ENCODE results near the gene TPO. TPM values are rescaled to one million over a fixed set of nuclear protein-coding genes. Genes with fewer than 3 reads are reported as not detected.

The TPO gene
- polyA plus RNA-seq, 3 donors = 0.06 to 0.09 TPM; not detected in 1

DNA sequence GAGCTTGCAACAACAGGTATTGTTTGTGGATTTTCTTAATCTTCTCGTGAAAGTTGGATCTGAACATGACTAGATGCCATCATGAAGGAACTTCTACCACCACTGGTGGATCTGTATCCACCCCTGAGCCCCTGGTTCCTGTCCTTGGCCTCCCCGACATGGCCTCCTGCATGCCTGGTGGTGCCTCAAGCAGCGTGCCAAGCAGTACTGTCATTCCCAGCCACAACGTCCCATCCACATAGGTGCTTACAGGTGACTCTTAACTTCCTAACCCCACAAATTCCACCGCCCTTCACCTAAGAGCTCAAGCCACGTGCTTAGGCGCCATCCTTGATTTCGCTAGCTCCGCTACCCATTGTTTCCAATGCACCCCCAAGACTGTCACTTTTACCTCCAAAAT lies 23.1 kb downstream of the TPO start:
- no peak for DNase-seq (ENCODE audit: extremely low read depth in 1 of 11, low read depth in 9 of 11, low spot score in 4 of 11)

DNA sequence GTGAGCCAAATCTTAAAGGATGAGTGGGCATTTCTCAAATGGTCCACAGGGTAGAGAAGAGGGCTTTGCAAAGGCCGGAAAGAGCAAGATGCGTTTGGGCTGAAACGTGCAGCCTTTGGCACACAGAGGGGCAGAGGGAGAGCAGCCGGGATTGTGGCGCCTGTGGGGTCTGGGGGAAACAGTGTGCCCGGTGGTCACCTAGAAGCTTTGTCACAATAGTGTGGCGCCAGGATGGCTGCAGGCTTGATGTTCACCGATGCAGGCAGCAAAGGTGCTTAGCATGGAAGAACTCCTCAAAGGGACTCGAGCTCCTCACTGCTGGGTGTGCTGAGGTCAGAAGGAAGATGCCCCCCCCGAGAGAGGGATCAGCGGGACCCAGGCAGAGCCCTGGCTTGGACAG lies 23.8 kb downstream of the TPO start:
- no peak for DNase-seq (ENCODE audit: extremely low read depth in 1 of 11, low read depth in 9 of 11, low spot score in 4 of 11)

DNA sequence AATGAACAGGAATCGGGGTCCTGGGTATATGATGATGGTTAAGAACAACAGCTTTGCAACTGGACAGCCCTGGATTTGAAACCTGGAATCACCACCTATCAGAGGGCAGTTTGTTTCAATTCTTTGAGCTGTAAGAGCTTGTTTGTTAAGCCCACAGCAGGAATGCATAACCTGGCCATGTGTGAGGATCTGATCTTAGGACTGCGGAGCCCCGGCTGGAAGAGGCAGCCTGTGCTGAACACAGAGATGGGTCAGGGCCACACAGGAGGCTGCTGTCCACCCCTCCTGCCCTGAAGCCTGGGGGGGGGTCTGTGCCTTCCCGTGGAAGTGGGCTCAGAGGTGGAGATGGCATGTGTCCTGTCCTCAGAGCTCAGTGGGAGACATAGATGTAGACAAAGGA lies 24.3 kb downstream of the TPO start:
- no peak for DNase-seq (ENCODE audit: extremely low read depth in 1 of 11, low read depth in 9 of 11, low spot score in 4 of 11)

DNA sequence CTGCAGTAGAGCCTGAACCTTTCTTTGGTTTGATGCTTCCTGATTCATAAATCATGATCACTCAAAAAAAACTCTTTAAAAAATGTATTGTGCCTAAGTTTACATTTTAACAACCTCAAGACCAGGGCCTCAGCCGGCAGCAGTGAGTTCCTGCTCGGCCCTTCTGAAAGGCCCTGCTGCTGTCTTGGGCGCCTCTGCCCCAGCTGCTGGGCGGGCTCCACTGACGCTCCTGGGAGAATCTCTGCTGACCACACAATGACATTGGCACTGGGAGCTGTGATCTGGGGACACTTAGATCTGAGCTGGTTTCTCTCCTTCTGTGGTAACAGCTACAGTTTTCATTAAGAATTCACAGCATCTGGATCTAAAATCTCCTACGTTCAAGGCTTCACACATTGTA lies 25.7 kb downstream of the TPO start:
- no peak for DNase-seq (ENCODE audit: extremely low read depth in 1 of 11, low read depth in 9 of 11, low spot score in 4 of 11)

DNA sequence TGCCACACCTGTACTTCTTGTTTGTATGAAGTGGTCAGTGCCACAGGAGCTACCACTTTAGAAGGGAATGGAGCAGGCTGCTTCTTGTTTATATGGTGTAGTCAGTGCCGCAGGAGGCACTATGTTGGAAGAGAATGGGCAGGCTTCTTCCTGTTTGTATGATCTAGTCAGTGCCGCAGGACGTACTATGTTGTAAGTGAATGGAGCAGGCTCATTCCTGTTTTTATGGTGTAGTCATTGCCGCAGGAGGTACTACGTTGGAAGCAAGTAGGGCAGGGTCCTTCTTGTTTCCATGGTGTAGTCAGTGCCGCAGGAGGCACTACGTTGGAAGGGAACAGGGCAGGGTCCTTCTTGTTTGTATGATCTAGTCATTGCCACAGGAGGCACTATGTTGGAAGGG lies 27.3 kb downstream of the TPO start:
- no peak for DNase-seq (ENCODE audit: extremely low read depth in 1 of 11, low read depth in 9 of 11, low spot score in 4 of 11)

DNA sequence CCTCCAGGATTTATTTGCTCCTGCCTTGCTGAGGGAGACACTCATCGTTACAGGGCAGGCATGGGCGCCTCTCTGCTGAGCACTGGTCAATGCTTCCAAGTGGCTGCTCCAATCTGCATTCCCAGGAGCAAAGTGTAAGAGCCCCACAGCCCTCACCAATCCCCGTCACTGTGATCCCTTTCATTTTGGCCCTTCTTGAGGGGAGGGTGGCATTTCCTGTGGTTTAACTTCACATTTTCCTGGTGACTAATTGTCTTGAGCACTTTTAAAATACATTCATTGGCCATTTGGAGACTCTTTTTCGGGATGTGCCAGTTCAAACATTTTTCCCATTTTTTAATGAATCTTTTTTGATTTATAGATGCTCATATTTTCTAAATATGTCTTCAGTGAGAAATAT lies 33.0 kb downstream of the TPO start:
- DNase-seq (ENCODE audit: extremely low read depth in 1 of 11, low read depth in 9 of 11, low spot score in 4 of 11) = no peak

DNA sequence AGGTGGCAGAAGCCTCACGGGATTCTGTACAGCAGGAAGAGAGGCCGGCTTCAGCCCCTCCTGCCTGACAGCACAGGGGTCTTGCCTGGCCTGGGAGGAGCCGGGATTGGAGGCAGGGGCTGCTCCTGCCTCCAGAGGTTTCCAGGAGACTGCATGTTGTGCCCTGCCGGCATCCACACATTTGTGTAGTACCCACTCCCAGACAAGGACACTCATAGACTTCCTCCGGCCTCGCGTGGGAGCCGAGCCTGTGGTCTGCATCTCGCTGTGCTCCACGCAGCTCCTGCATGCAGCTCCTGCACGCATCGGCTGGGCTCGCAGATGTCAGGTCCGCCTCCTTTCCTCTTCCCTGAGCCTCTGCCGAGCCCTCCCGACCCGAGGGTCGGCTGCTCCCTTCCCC lies 34.7 kb downstream of the TPO start:
- no peak for DNase-seq (ENCODE audit: extremely low read depth in 1 of 11, low read depth in 9 of 11, low spot score in 4 of 11)

DNA sequence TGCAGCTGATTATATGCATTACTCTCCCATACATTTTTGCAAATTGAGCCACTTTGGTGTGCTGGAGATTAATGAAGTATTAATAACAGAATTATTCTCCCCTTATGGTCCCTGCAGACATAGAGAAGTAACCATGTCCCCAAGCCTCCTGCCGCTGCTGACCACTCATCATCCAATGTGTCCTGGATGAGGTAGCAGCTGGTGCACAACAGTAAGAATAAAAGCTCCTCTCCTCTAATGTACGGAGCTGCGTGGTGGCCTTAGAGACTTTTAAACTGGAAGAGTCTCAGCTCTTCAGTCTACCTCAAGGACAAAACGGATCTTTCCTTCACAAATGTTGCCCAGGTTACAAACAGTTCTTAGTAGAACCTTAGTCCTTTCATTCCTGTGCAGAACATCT lies 37.7 kb downstream of the TPO start:
- DNase-seq (ENCODE audit: extremely low read depth in 1 of 11, low read depth in 9 of 11, low spot score in 4 of 11) = no peak

DNA sequence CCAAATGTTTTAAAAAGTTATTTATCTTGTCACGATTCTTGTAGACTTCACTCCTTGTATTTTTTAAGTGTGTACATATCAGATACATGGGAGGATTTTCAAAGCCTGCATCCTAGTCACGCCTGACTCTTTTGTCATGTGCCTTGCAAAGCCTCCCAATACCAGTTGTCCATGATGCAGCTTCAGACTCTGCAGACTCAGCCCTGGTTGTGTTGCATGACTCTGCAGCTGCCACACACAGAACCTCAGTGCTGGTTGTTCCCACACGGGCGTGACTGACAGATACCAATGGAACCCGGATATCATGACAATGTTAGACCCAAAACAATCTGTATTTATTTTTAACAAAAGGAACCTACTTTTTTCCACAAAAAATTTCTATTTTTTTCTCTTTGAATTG lies 38.2 kb downstream of the TPO start:
- no peak for DNase-seq (ENCODE audit: extremely low read depth in 1 of 11, low read depth in 9 of 11, low spot score in 4 of 11)

DNA sequence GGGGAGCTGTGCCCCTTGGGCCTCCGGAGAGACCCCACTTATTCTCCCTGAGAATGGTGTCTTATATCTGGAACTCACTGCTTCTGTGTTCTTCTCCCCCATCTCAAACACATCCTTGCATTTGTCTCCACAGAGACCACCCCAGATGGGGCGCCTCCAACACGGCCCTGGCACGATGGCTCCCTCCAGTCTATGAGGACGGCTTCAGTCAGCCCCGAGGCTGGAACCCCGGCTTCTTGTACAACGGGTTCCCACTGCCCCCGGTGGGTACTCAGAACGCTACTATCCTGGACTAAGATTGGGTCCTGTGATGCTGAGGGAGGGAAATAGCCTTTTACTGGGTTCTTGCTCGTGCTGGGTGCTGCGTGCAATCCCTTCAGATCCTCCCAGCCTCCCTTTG lies 40.3 kb downstream of the TPO start:
- DNase-seq (ENCODE audit: extremely low read depth in 1 of 11, low read depth in 9 of 11, low spot score in 4 of 11) = no peak

DNA sequence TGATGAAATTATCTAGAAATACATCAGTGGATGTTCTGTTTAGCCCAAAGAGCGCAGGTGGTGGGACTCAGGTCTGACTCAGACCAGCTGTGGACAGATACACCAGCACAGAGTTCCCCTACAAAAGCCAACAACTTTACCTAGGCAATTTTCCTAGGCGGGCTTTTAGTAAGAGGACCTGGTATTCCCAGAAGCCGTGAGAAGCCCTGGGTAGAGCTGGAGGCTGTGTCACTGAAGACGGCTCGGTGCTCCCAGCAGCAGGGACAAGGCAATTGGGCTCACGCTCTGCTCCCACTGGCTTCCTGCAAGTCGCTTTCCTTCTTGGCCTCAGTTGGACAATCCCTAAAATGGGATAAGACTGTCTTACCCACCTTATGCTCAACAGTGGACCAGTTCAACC lies 41.1 kb downstream of the TPO start:
- DNase-seq (ENCODE audit: extremely low read depth in 1 of 11, low read depth in 9 of 11, low spot score in 4 of 11) = no peak

DNA sequence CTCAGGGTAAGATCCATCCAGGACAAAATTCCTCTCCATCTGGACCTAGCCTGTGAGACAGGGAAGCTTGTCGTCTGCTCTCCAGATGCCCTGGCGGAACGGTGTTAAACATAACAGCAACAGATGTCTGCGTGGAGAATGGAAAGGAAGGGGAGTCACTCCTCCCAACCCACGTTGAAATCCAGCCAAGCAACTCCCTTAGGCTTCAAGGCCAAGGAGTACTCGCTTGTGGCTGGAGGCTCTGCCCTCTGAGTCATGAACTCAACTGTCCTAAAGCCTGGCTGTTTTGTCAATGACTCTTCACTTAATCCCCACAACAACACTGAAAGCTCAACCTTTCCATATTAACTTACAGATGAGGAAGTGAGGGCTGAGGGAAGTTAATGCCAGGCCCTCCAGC lies 42.2 kb downstream of the TPO start:
- DNase-seq (ENCODE audit: extremely low read depth in 1 of 11, low read depth in 9 of 11, low spot score in 4 of 11) = no peak

DNA sequence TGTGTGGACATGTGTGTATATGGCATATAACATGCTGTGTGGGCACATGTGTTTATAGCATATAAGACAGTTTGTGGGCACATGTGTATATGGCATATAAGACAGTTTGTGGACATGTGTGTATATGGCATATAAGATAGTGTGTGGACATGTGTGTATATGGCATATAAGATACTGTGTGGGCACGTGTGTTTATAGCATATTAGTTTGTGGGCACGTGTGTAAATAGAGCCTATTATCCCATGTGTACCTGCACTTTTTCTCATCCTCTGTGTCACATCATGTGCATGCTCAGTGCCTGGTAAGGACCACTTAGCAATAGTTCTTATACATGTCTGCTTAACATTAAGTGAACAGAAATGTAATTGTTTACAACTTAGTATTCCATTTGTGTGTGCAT lies 45.2 kb downstream of the TPO start:
- DNase-seq (ENCODE audit: extremely low read depth in 1 of 11, low read depth in 9 of 11, low spot score in 4 of 11) = no peak

DNA sequence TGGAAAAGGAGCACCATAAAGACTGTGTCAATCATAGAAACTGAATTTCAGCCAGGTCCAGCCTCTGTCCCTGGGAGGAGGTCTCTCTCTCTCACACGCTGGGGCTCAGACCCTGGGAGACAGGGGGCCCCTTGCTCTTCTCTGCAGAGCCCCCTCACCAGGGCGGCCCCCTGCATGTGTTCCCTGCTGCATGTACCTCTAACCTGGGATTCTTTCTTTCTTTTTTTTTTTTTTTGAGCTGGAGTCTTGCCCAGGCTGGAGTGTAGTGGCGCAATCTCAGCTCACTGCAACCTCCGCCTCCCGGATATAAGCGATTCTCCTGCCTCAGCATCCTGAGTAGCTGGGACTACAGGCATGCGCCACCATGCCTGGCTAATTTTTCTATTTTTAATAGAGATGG lies 46.5 kb downstream of the TPO start:
- no peak for DNase-seq (ENCODE audit: extremely low read depth in 1 of 11, low read depth in 9 of 11, low spot score in 4 of 11)

DNA sequence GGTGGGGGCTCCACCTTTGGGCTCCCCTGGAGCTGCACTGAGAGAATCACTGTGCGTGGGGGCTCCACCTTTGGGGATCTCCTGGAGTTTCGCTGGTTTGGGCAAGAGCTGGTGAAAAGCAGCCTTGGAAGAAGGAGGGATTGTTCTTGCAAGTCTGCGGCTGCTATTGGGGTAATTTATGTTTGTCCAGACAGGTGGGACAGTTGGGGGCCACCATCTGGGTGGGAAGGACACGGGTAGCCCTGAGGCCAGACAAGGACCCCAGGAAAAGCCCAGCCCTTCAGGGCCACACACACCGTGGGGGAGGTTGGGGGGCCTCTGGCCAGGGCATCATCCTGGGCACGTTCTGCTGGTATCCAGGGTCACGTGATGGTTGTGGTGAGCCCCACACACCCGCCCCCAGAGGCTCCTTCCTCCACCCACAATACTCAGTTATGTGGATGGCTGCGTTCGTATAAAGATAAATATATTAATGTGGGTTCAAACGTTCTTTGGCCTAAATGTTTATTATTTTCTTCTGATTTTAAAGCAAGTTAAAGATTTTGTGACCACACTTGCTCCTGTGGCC lies 47.7 kb downstream of the TPO start:
- no peak for DNase-seq (ENCODE audit: extremely low read depth in 1 of 11, low read depth in 9 of 11, low spot score in 4 of 11)

DNA sequence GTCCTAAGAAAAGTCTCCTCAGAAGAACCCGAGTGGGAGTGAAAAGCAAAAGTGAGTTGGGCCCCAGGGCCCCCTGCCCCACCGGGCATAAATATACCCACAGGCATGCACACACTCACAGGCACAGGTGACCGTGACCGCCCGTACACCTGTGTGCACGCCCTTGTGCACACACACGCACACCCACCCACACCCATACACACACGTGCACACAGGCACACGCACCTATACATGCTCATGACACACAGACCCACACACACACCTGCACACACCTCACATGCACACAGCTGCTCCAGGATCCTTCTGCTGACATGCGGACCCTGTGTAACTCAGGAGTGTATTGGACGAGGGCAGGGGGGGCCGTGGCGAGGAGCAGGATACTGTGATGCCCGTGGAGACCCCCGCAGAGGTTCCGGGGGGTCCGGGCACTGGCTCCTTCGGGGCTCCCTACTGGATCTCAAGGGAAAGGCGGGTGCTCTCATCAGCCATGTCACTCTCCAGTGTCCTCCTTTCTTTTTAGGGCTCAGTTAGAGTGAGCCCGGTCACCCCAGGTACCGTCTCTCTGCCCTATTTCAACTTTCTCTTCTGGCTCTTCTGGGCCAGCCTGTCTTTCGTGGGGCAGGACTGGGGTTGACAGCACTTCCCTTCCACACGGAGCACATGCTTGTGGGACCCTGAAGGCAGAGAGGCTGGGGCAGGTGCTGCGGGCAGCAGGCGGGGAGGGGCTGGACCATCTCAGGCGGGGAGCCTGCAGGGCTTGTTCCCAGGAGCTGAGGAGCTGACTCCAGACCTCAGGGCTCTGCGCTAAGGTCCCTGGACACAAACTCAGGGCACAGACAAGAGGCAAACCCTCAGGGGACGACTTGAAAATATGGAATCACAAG lies 48.5 kb downstream of the TPO start:
- no peak for DNase-seq (ENCODE audit: extremely low read depth in 1 of 11, low read depth in 9 of 11, low spot score in 4 of 11)

DNA sequence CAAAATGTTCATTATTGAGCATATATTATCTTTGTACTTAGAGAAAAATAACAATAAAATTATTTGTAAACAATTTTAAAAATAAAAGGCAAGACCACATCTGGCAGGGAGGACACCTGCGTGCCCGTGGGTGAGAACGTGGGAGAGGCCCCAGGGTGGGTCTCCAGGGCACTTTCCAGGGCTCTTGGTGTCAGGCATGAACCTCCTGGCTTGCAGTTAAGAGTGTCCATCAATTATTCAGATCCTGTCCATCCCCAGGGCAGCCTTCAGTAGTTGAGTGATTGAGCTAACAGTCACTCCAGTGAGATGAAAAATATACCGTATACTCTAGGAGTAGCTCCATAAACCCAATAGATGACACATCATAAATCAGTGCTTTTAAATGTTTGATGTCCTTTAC lies 49.7 kb downstream of the TPO start:
- DNase-seq (ENCODE audit: extremely low read depth in 1 of 11, low read depth in 9 of 11, low spot score in 4 of 11) = no peak

DNA sequence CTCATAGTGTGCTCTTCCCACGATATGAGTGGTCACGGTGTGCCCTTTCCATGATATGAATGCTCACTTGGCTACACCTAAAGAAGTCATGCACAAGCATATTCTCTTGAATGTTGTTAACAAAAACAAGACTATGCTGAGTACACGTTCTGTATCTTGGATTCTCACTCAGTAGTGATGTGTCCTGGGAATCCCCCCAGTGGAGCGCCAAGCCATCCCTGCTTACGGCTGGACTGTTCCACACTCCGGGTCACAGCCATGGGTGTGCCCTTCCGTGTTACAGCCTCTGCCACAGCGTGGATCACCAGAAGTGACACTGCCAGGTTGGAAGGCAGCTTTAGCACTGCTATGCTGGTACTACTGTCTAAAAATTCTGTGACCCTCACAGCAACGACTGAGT lies 59.1 kb downstream of the TPO start:
- no peak for DNase-seq (ENCODE audit: extremely low read depth in 1 of 11, low read depth in 9 of 11, low spot score in 4 of 11)

DNA sequence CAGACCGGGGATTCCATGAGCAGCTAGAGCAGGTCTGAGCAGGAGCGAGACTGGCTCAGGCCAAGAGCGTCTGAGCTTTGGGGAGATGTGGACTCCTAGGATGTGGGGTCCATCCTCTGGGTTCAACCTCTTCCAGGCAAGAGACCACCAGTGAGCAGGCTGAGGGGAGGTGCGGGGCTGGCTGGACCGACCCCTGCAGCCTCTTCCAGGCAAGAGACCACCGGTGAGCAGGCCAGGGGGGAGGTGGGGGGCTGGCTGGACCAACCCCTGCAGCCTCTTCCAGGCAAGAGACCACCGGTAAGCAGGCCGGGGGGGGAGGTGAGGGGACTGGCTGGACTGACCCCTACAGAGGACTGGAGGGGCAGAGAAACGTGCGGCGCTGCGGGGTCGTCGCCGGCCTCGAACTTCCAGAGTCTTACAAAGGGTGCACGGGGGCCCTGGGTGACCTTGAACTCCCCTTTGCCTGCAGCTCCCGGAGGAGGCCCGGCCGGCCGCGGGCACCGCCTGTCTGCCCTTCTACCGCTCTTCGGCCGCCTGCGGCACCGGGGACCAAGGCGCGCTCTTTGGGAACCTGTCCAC lies 63.4 kb downstream of the TPO start:
- no peak for DNase-seq (ENCODE audit: extremely low read depth in 1 of 11, low read depth in 9 of 11, low spot score in 4 of 11)

DNA sequence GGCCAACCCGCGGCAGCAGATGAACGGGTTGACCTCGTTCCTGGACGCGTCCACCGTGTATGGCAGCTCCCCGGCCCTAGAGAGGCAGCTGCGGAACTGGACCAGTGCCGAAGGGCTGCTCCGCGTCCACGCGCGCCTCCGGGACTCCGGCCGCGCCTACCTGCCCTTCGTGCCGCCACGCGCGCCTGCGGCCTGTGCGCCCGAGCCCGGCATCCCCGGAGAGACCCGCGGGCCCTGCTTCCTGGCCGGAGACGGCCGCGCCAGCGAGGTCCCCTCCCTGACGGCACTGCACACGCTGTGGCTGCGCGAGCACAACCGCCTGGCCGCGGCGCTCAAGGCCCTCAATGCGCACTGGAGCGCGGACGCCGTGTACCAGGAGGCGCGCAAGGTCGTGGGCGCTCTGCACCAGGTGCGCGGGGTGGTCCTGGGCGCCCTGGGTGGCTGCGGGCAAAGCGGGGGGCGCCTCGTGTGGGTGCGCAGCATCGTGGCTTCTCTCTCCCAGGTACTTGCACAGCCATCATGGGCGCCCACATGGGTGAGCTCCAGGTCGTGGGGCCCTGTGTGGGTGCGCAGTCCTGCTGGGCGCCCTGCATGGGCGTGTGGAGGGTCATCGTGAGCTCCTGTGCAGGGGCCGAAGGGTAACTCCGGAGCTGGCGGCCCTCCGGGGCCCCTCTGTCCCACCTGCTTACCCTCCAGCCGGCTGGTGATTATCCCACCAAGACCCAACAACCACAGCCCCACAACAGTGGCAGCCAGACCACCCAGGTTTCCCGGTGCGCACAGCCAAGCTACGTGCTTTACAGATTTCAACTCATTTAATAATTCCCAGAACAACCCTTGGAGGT lies 64.2 kb downstream of the TPO start:
- DNase-seq (ENCODE audit: extremely low read depth in 1 of 11, low read depth in 9 of 11, low spot score in 4 of 11) = no peak

Measured in renal cortex interstitium (tissue), 11 donors.